GM12891 (cell line): ENCODE measurements around the gene SLC39A13.

Experiments used
- POLR2A ChIP-seq: IDR thresholded peaks from 2 replicates; pipeline ENCODE4 v1.6.1; 2011; ENCODE audit warnings: low read depth, low read length, control low read depth
- POLR2AphosphoS5 ChIP-seq: IDR thresholded peaks from 2 replicates; pipeline ENCODE4 v1.6.1; 2011; ENCODE audit warnings: low read depth, low read length, control low read depth
- SPI1 ChIP-seq: IDR thresholded peaks from 2 replicates; pipeline ENCODE4 v1.6.1; 2011; ENCODE audit warnings: low read depth, low read length, control low read depth
- TAF1 ChIP-seq: IDR thresholded peaks from 2 replicates; pipeline ENCODE4 v1.6.1; 2011; ENCODE audit warnings: low read depth, low read length, control low read depth

DNA sequence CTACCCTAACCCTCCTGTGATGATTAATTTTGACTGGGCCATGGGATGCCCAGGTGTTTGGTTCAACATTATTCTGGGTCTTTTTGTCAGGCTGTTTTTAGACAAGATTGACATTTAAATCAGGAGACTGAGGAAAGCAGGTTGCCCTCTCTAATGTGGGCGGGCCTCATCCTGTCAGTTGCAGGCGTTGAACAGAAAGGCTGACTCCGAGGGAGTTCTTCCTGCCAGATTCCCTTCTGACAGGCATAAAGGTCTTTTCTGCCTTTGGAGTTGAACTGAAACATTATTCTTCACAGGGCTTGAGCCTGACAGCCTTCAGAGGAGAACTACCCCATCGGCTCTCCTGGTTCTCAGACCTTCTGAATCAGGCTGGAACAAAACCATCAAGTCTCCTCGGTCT is 22.1 kb downstream of the SLC39A13 start:
- TF ChIP-seq POLR2AphosphoS5 (no peak), POLR2A (no peak), SPI1 (no peak), TAF1 (no peak)
